NCI-H526 treated with DMSO at 0.1 percent for 48 hours (cell line): Measurements from ENCODE around the gene RANBP17.

Experiments used
- DNase-seq: peaks from one replicate; lab custom pipeline; 2025; lab: John Stamatoyannopoulos, UW

The RANBP17 gene

DNA sequence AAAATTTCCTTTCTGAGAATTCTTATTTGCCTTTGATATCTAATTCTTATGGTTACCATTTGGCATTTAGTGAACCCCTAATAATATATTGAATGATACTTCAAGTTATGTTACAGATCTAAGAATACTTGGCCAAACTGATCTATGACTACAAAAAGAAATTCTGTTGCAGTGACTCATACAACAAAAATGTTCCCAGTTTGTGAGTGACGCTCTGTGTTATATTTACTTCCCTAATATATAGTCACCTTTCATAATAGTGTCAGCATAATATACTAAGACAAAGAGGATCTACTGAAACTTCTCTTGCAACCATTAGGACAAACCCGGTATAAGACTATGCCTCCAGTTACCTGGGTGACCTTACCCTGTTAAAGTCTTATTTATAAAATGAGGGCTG is 230.4 kb downstream of the RANBP17 start:
- DNase-seq = no peak

DNA sequence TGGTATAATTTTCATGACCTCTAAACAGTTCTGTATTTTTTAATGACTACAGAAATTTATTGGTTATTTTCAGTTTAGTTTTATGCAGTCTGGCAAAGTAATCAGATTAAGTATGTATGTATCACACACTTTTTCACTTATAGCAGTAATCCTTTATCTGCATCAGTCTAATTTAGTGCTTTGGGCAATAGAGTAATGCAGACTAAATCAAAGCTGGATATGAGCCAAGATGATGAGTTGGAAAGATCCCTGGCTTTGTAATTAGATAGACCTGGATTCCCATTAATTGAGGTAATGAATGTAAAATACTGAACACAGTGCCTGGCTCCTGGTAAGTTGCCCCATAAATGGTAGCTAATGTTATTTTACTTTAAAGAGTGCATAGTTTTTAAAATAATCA is 231.8 kb downstream of the RANBP17 start:
- DNase-seq = no peak

GRCh38 chr5:171094356-171094755 is 232.5 kb downstream of the RANBP17 start:
- no peak for DNase-seq

DNA sequence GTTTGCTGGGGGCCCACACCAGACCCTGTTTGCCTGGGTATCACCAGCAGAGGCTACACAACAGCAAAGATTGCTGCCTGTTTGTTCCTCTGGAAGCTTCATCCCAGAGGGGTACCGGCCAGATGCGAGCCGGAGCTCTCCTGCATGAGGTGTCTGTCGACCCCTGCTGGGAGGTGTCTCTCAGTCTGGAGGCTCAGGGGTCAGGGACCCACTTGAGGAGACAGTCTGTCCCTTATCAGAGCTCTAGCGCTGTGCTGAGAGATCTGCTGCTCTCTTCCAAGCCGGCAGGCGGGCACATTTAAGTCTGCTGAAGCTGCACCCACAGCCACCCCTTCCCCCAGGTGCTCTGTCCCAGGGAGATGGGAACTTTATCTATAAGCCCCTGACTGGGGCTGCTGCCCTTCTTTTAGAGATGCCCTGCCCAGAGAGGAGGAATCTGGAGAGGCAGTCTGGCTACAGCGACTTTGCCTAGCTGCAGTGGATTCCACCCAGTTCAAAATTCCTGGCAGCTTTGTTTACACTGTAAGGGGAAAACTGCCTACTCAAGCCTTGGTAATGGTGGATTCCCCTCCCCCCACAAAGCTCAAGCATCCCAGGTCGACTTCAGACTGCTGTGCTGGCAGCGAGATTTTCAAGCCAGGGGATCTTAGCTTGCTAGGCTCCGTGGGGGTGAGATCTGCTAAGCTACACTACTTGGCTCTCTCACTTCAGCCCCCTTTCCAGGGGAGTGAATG is 241.2 kb downstream of the RANBP17 start:
- DNase-seq = no peak

GRCh38 chr5:171107669-171108068 is 245.9 kb downstream of the RANBP17 start:
- DNase-seq = no peak

DNA sequence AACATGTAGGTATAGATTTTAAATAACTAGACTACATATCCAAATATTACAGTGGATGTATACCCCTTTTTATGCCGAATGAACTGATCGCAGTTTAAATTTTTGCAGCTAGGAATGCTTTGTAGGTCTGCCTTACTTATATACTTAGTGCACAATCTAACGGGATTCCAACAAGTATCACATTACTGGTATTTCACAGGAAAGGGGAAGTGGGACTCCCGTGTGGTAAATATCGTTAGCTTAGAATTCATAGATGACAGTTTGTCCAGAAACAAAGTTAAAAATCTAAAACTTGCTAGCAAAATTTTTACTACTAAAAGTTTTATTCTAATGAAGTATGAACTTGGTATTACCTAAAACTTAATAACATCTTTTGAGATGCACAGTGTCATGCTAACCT is 253.7 kb downstream of the RANBP17 start:
- DNase-seq = no peak

DNA sequence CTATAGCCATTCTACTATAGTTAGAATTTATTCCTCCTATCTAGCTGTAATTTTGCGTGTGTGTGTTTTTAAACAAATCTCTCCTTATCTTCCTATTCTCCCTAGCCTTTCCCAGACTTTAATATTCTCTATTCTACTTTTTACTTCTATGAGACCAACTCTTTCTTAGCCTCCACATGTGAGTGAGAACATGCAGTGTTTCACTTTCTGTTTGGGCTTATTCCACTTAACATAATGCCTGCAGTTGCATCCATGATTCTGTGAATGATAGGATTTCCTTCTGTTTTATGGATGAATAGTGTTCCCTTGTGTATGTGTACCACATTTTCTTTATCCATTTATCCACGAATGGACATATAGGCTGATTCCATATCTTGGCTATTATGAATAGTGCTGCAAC is 254.9 kb downstream of the RANBP17 start:
- DNase-seq = no peak

DNA sequence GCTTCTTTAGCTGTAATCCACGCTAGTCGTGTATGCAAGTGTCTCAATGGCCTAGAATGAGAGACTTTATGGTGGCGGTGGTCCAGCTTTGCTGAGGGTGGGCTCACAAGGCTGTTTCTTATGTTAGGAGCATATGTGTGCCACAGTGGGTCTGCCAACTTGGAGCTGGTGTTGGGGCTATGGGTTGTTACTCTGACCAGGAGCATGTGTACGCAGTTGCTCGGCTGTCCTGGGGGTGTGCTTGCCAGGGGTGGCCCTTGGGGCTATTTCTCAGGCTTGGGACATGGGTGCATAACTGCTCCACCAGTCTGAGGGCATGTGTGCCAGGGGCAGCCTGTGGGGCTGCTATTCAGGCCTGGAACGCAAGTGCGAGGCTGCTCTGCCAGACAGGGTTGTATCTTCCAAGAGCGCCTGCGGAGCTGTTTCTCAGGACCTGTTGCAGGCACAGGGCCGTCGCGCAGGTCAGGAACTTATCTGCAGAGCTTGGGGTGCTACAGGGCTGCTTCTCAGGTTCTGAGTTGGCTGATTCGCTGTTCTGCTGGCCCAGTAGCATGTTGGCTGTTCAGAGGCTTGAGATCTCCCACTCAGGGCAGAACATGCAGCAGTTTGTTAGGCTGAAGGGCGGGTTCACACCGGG is 259.3 kb downstream of the RANBP17 start:
- DNase-seq = no peak

DNA sequence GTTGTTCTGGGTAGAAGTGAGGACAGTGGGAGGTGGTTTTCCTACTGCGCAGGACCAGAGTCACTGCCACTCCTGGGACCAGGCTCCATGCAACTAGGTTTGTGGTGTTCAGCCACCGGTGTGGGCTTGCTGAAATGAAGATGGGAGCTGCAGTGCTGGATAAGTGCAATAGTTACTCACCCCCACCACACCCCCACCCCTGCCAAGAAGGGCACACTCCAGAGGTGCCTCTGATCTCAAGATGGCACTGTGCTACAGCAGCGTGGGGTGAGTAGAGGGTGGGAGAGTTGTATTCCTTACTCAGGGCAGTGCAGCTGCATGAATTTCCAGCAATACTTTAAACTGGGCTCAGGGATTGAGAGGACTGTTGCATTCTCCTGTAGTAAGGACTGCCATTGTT is 259.8 kb downstream of the RANBP17 start:
- no peak for DNase-seq

DNA sequence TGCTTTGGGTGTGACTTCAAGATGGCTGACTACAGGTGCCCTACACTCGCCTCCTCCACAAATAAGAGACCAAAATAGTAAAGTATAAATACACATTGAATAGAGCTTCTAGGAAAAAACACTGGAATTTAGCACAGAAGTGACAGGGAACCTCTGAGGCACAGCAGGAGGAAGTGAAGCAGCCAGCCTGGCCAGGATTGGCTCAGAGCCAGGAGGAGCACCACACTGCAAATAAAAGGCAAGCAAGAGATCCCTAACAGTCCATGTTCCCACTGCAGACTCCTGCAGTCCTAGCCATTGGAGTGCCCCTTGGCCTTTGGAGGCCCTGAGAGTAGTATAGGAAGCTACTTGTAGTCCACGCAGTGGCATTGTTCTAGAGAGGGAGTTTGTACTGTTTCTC is 260.6 kb downstream of the RANBP17 start:
- no peak for DNase-seq

- no peak for DNase-seq
Measured at GRCh38 chr5:171123417-171123816, 261.6 kb downstream of the RANBP17 start.

DNA sequence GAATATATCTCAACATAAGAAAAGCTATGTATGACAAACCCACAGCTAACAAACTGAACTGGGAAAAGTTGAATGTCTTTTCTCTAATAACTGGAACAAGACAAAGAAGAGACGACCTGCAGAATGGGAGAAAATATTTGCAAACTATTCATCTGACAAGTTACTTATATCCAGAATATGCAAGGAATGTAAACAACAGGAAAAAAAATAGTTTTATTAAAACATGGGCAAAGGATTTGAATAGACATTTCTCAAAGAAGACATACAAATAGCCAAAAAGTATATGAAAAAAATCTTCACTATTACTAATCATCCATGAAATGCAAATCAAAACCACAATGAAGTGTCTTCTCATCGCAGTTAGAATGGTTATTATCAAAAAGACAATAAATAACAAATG is 265.5 kb downstream of the RANBP17 start:
- DNase-seq = no peak

- DNase-seq = no peak
Measured at GRCh38 chr5:171128136-171128535, 266.3 kb downstream of the RANBP17 start.

GRCh38 chr5:171129308-171129707 is 267.5 kb downstream of the RANBP17 start:
- DNase-seq = no peak

DNA sequence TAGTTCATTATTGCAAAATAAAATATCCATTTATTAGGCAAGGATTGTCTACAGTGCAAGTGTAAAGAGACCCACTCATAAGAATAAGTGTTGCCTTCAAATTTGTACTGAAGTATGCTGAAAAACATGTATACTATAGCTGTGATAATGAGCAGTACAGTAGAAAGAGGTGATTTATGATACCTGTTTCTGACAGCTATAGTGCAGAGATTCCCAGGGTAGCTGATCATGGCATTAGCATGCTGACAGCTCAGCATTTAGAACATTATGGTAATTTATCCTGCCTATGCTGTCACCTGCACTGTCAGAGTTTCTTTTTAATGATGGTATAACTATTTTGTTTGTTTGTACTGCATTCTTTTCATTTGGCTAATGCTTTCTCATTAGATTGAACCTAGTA is 269.7 kb downstream of the RANBP17 start:
- DNase-seq = no peak

DNA sequence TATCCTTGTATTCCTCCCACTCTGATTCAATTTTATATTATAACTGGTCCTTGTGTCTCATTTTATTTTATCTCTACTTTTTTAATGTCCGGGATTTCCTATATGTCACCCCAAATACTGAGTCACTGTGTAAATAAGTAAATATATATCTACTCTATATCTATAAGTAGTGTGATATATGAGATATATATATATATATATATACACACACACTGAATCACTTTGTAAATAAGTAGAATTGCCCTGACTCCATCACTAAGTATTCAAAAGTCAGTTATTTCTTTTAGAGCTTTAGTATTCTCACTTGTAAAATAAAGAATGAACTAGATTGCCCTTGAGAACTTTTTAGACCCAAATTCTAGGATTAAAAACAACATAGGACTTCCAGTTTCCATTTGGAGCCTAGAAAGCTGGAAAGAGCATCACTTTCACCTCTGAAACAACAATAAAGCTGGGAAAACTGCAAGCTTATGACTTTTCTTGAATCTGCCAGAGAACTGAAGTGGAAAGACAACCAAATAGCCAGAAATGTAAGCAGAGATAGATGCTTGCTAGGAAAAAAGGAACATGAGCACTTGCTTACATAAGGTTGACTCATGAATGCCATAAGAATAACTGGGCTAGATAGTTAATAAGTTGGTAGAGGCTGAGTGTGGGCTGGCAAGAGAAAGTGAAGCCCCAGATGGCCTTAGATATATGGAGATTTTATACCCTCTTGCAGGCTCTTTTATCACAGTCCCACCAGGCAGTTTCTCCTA is 276.1 kb downstream of the RANBP17 start:
- DNase-seq = no peak

- DNase-seq = no peak
Measured at GRCh38 chr5:171139227-171139626, 277.4 kb downstream of the RANBP17 start.

- DNase-seq = no peak
Measured at GRCh38 chr5:171142617-171143016, 280.8 kb downstream of the RANBP17 start.

DNA sequence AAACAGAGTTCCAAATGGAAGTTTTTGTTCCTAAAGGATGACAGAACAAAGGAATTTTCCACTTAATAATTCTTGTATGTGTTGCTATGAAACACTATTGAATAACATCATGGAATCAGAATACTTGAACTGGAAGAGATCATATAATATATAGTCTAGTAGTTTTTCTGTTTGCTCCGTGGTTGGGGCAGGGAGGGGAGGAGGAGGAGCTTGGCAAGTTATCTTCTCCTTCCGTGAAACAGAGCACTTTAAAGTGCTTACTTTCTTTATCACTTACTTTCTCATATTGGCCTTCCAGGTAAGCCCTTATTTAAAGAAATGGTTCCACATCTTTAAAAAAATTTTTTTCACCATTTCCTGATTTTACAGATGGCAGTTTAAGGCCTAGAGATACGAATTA is 281.4 kb downstream of the RANBP17 start:
- DNase-seq = no peak

- DNase-seq = no peak
Measured at GRCh38 chr5:171143926-171144325, 282.1 kb downstream of the RANBP17 start.

DNA sequence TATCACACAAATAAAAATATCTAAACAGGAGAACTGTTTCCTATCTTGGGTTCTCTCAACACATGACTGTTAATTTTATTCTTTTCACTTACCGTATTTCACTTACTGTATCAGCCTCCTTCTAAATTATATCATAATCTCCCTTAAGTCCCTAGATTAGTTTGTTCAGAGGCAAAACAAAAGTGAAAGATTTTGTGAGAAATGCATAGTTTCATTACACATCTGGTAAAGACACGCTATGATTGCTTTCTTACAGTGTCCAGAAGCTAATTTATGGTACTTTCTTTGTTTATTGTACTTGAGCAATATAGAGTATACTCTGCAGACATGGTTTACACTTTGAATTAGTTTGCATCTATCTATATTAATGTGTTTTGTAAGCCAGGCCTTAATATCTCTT is 287.5 kb downstream of the RANBP17 start:
- no peak for DNase-seq

- DNase-seq = peak; percentile 51
Measured at GRCh38 chr5:171149772-171150171, 288.0 kb downstream of the RANBP17 start.

DNA sequence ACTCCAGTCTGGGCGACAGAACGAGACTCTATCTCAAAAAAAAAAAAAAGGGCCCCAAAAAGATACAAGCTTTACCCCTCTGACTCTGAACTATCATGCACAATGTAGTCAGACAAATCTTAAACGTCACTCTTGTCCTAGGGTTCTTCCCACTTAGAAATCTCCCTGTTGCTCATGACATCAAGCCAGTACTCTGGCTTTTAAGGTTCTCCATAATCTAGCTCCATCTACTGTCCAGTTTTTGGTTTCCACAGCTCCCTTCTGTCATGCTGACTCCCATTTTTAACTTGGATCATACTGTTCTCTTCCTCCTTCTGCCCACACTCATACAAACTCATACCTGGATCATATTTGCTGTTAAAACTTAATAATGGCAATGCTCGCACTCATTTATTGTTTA is 290.6 kb downstream of the RANBP17 start:
- no peak for DNase-seq
